ENCODE data around the gene ERICH2. TPM values are rescaled to one million over a fixed set of nuclear protein-coding genes. Genes with fewer than 3 reads are reported as not detected.

The ERICH2 gene
- total and polyA plus RNA-seq, 11 donors, result 0.22 to 3.4 (median 0.98) TPM; not detected in 4

DNA sequence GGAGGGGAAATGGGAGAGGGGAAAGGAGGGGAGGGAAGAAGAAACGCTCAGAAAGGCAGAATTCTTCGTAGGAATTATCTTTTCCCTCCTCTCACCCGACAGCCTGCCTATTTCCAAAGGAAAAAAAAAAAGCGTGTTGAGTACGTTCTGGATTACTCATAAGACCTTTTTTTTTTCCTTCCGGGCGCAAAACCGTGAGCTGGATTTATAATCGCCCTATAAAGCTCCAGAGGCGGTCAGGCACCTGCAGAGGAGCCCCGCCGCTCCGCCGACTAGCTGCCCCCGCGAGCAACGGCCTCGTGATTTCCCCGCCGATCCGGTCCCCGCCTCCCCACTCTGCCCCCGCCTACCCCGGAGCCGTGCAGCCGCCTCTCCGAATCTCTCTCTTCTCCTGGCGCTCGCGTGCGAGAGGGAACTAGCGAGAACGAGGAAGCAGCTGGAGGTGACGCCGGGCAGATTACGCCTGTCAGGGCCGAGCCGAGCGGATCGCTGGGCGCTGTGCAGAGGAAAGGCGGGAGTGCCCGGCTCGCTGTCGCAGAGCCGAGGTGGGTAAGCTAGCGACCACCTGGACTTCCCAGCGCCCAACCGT, 46.4 kb downstream of the ERICH2 start, which contains the start of gene GAD1:
TSS of gene GAD1 (plus strand) at position 384 of the 589 bp plus-strand sequence. CDS start 1,705 bp downstream, outside the sequence.
- Histone ChIP-seq H3K27me3 (peaks cover 72 to 94% (median 87%) of the 10 kb centered on the region in 9 donors), H3K27ac (no peak within 1 kb of the TSS), H3K9me3 (no peaks in the 10 kb centered on the region), H3K4me1 (peaks cover 13 to 71% (median 52%) of the 10 kb centered on the region in 12 donors), H3K4me3 (peak within 1 kb of the TSS; percentile 10 to 56 (median 40)), H3K36me3 (no peaks in the 10 kb centered on the region)
- intact Hi-C loops (cut with DNase I), result loop anchor here in 7 of 10 donors (1.0 to 10.0 kb wide), 7 partner anchors 407 to 582 kb away; no protein-coding TSS in a partner anchor
- TF ChIP-seq CTCF (IDR thresholded peaks at IDR 0.05) (no peak), POLR2A (IDR thresholded peaks at IDR 0.05) (no peak)
- 0 to 2% (median 1%) methylated on average over 14 to 49 of the region's 49 CpGs for WGBS, 4 donors
- DNase-seq (peak in 3 of 5 donors; percentile 44 to 85 (median 75)), ATAC-seq (peak; percentile 50 to 81 (median 56))

DNA sequence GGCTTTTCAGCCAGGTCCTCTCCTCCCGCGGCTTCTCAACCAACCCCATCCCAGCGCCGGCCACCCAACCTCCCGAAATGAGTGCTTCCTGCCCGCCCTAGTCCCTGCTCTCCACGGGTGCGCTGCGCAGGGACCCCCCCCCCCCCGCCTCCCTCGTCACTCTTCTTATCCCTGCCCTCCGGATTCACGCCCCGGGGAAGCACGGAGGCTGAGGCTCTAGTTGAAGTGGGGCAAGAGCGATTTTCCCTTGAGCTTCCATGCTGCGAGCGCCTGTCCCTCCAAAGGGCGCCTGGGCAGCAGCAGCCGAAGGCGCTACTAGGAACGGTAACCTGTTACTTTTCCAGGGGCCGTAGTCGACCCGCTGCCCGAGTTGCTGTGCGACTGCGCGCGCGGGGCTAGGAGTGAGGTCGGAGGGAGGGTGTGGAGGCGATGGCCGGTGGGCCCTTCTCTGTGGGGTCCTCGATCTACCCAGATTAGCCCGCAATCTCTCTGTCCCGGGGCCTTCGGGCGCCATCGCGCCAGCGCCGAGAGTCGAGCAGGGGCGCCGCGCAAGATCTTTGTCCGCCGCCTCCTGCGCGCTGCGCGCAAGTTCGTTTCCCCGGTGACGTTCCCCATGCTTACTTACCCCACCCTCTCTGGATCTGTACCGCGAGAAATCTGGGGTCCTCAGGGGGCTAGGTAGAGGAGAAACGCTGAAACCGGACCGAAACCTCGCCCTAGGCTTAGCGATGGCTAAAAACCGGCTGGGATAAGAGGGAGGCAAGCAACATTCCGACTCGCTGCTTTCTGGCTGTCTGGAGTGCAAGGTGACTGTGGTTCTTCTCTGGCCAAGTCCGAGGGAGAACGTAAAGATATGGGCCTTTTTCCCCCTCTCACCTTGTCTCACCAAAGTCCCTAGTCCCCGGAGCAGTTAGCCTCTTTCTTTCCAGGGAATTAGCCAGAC, 47.2 kb downstream of the ERICH2 start:
- Histone ChIP-seq H3K4me1 (peaks cover 21 to 79% (median 59%) of the 10 kb centered on the region in 12 donors), H3K36me3 (no peaks in the 10 kb centered on the region), H3K27me3 (peaks cover 78 to 100% (median 95%) of the 10 kb centered on the region in 9 donors), H3K27ac (no peak overlapping the region), H3K4me3 (peak overlapping the region; percentile 3 to 56 (median 40)), H3K9me3 (no peaks in the 10 kb centered on the region)
- intact Hi-C loops (cut with DNase I), result loop anchor here in 7 of 10 donors (5.0 to 10.0 kb wide), 6 partner anchors 413 to 583 kb away; no protein-coding TSS in a partner anchor
- ATAC-seq (no peak), DNase-seq (no peak)
- TF ChIP-seq CTCF (IDR thresholded peaks at IDR 0.05) (no peak), POLR2A (IDR thresholded peaks at IDR 0.05) (no peak)
- WGBS, 4 donors, result 0 to 1% (median 1%) methylated on average over 17 to 69 of the region's 69 CpGs

GRCh38 chr2:170818036-170818751, 48.0 kb downstream of the ERICH2 start:
- Histone ChIP-seq H3K4me1 (peaks cover 28 to 87% (median 66%) of the 10 kb centered on the region in 12 donors), H3K27me3 (peaks cover 76 to 100% (median 99%) of the 10 kb centered on the region in 9 donors)
- WGBS, 4 donors, result 2 to 3% (median 2%) methylated on average over 46 to 60 of the region's 60 CpGs

More at GRCh38 chr2:170818036-170818751, 48.0 kb downstream of the ERICH2 start:
- no peaks in the 10 kb centered on the region for H3K9me3 ChIP-seq
- H3K4me3 ChIP-seq, result peak overlapping the region in 11 of 12 donors; percentile 3 to 56 (median 41)
- TF ChIP-seq POLR2A (IDR thresholded peaks at IDR 0.05) (no peak), CTCF (IDR thresholded peaks at IDR 0.05) (no peak)
- ATAC-seq (no peak), DNase-seq (no peak)
- H3K36me3 ChIP-seq, result no peaks in the 10 kb centered on the region
- intact Hi-C loops (cut with DNase I), result loop anchor here in 7 of 10 donors (5.0 to 10.0 kb wide), 6 partner anchors 413 to 583 kb away; no protein-coding TSS in a partner anchor
- no peak overlapping the region for H3K27ac ChIP-seq

Measured in heart left ventricle (tissue), 16 donors.